Measurements from ENCODE around the gene C1orf232. TPM values are rescaled to one million over a fixed set of nuclear protein-coding genes. Genes with fewer than 3 reads are reported as not detected.

Gene C1orf232
- total RNA-seq, 2 experiments from 2014 or later: not detected

GRCh38 chr1:26160527-26161414, 8.0 kb downstream of the C1orf232 start:
- no peaks in the 10 kb centered on the region for H3K9me3 Mint-ChIP-seq
- no peaks in the 10 kb centered on the region for H3K36me3 Mint-ChIP-seq (ENCODE audit: low read depth)
- CTCF ChIA-PET: interaction anchor here (0.7 to 1.5 kb wide), 5 partner anchors 9 to 130 kb away, joined by 3 to 5 read pairs (median 4); partner anchors contain the start of genes CEP85 and ZNF593
- no peak overlapping the region for H3K27ac Mint-ChIP-seq
- no peak for DNase-seq
- POLR2A ChIA-PET: no interaction called here
- peaks cover 25% of the 10 kb centered on the region for H3K4me1 Mint-ChIP-seq
- H3K27me3 Mint-ChIP-seq: peaks cover 51% of the 10 kb centered on the region
- no peak overlapping the region for H3K4me3 Mint-ChIP-seq

GRCh38 chr1:26159743-26160039, 9.1 kb downstream of the C1orf232 start:
- H3K9me3 Mint-ChIP-seq: no peaks in the 10 kb centered on the region
- CTCF ChIA-PET: interaction anchor here (0.8 to 3.3 kb wide), 3 partner anchors 10 to 672 kb away, joined by 3 to 11 read pairs (median 4); partner anchors contain the start of genes C1orf232, CEP85 and ZNF593
- POLR2A ChIA-PET: no interaction called here
- H3K4me3 Mint-ChIP-seq: no peak overlapping the region
- DNase-seq: no peak
- no peaks in the 10 kb centered on the region for H3K36me3 Mint-ChIP-seq (ENCODE audit: low read depth)
- H3K27ac Mint-ChIP-seq: no peak overlapping the region
- H3K4me1 Mint-ChIP-seq: peaks cover 15% of the 10 kb centered on the region
- H3K27me3 Mint-ChIP-seq: peaks cover 58% of the 10 kb centered on the region

GRCh38 chr1:26158908-26159742, 9.6 kb downstream of the C1orf232 start, which contains the start of gene FAM110D:
Gene FAM110D (plus strand): TSS chr1:26159079. CDS start chr1:26161292, 2,213 bp downstream.
- peaks cover 58% of the 10 kb centered on the region for H3K27me3 Mint-ChIP-seq
- CTCF ChIA-PET: interaction anchor here (0.8 to 3.3 kb wide), 2 partner anchors 11 to 673 kb away, joined by 3 to 11 read pairs; partner anchors contain the start of genes C1orf232 and ZNF593

GRCh38 chr1:26158271-26158907, 10.4 kb downstream of the C1orf232 start:
- H3K4me1 Mint-ChIP-seq: peaks cover 7% of the 10 kb centered on the region
- POLR2A ChIA-PET: no interaction called here
- no peak overlapping the region for H3K27ac Mint-ChIP-seq
- no peak for DNase-seq
- H3K9me3 Mint-ChIP-seq: no peaks in the 10 kb centered on the region
- no peaks in the 10 kb centered on the region for H3K36me3 Mint-ChIP-seq (ENCODE audit: low read depth)
- CTCF ChIA-PET: interaction anchor here (1.0 to 3.3 kb wide), 3 partner anchors 11 to 117 kb away, joined by 3 to 11 read pairs (median 3); partner anchors contain the start of genes C1orf232 and ZNF593
- H3K27me3 Mint-ChIP-seq: peaks cover 59% of the 10 kb centered on the region
- no peak overlapping the region for H3K4me3 Mint-ChIP-seq

More at GRCh38 chr1:26158908-26159742, 9.6 kb downstream of the C1orf232 start, which contains the start of gene FAM110D:
- H3K9me3 Mint-ChIP-seq: no peaks in the 10 kb centered on the region
- H3K4me1 Mint-ChIP-seq: peaks cover 12% of the 10 kb centered on the region
- no peak within 1 kb of the TSS for H3K27ac Mint-ChIP-seq
- H3K36me3 Mint-ChIP-seq (ENCODE audit: low read depth): no peaks in the 10 kb centered on the region
- H3K4me3 Mint-ChIP-seq: no peak within 1 kb of the TSS
- POLR2A ChIA-PET: no interaction called here
- DNase-seq: no peak

- Mint-ChIP-seq H3K4me3 (no peak overlapping the region), H3K36me3 (ENCODE audit: low read depth) (no peaks in the 10 kb centered on the region), H3K9me3 (no peaks in the 10 kb centered on the region), H3K4me1 (peaks cover 3% of the 10 kb centered on the region), H3K27ac (no peak overlapping the region), H3K27me3 (peaks cover 54% of the 10 kb centered on the region)
- ChIA-PET POLR2A (interaction anchor here (0.6 kb wide), 1 partner anchor 87 kb away, joined by 5 read pairs; no protein-coding TSS in a partner anchor), CTCF (interaction anchor here (1.0 to 4.0 kb wide), 6 partner anchors 12 to 261 kb away, joined by 4 to 21 read pairs (median 6); partner anchors contain the start of genes C1orf232, SH3BGRL3 and ZNF593)
- no peak for DNase-seq
Measured at GRCh38 chr1:26156285-26157038, 12.3 kb downstream of the C1orf232 start.

GRCh38 chr1:26155370-26156284, 13.1 kb downstream of the C1orf232 start:
- no peak overlapping the region for H3K27ac Mint-ChIP-seq
- H3K4me3 Mint-ChIP-seq: no peak overlapping the region
- peaks cover 3% of the 10 kb centered on the region for H3K4me1 Mint-ChIP-seq
- H3K36me3 Mint-ChIP-seq (ENCODE audit: low read depth): no peaks in the 10 kb centered on the region
- H3K9me3 Mint-ChIP-seq: no peaks in the 10 kb centered on the region
- CTCF ChIA-PET: interaction anchor here (0.7 to 4.0 kb wide), 6 partner anchors 11 to 261 kb away, joined by 3 to 21 read pairs (median 5); partner anchors contain the start of genes SH3BGRL3 and ZNF593
- POLR2A ChIA-PET: interaction anchor here (0.6 kb wide), 1 partner anchor 119 kb away, joined by 3 read pairs; no protein-coding TSS in a partner anchor
- peaks cover 51% of the 10 kb centered on the region for H3K27me3 Mint-ChIP-seq
- DNase-seq: no peak

GRCh38 chr1:26154750-26155149, 14.0 kb downstream of the C1orf232 start:
- POLR2A ChIA-PET: interaction anchor here (0.6 kb wide), 1 partner anchor 120 kb away, joined by 3 read pairs; no protein-coding TSS in a partner anchor
- Mint-ChIP-seq H3K36me3 (ENCODE audit: low read depth) (no peaks in the 10 kb centered on the region), H3K27ac (no peak overlapping the region), H3K27me3 (peaks cover 55% of the 10 kb centered on the region), H3K9me3 (no peaks in the 10 kb centered on the region), H3K4me3 (no peak overlapping the region), H3K4me1 (peaks cover 3% of the 10 kb centered on the region)
- CTCF ChIA-PET: interaction anchor here (0.6 to 4.0 kb wide), 6 partner anchors 10 to 262 kb away, joined by 3 to 21 read pairs (median 4); partner anchors contain the start of gene ZNF593
- no peak for DNase-seq

GRCh38 chr1:26153966-26154532, 14.7 kb downstream of the C1orf232 start:
- Mint-ChIP-seq H3K36me3 (ENCODE audit: low read depth) (no peaks in the 10 kb centered on the region), H3K4me1 (peaks cover 3% of the 10 kb centered on the region), H3K4me3 (no peak overlapping the region), H3K27ac (no peak overlapping the region), H3K9me3 (no peaks in the 10 kb centered on the region), H3K27me3 (peaks cover 52% of the 10 kb centered on the region)
- no peak for DNase-seq
- CTCF ChIA-PET: interaction anchor here (4.0 kb wide), 1 partner anchor 10 kb away, joined by 21 read pairs; no protein-coding TSS in a partner anchor
- POLR2A ChIA-PET: no interaction called here

- CTCF ChIA-PET: interaction anchor here (0.6 to 0.7 kb wide), 2 partner anchors 40 to 46 kb away, joined by 3 read pairs; no protein-coding TSS in a partner anchor
- no peaks in the 10 kb centered on the region for H3K36me3 Mint-ChIP-seq (ENCODE audit: low read depth)
- peaks cover 31% of the 10 kb centered on the region for H3K27me3 Mint-ChIP-seq
- H3K27ac Mint-ChIP-seq: no peak overlapping the region
- no peaks in the 10 kb centered on the region for H3K9me3 Mint-ChIP-seq
- POLR2A ChIA-PET: no interaction called here
- DNase-seq: no peak
- no peak overlapping the region for H3K4me3 Mint-ChIP-seq
- H3K4me1 Mint-ChIP-seq: peaks cover 2% of the 10 kb centered on the region
Measured at GRCh38 chr1:26148887-26149286, 19.9 kb downstream of the C1orf232 start.

- Mint-ChIP-seq H3K9me3 (no peaks in the 10 kb centered on the region), H3K4me3 (no peak overlapping the region), H3K27ac (no peak overlapping the region), H3K4me1 (peaks cover 2% of the 10 kb centered on the region), H3K36me3 (ENCODE audit: low read depth) (no peaks in the 10 kb centered on the region), H3K27me3 (peaks cover 21% of the 10 kb centered on the region)
- ChIA-PET POLR2A (no interaction called here), CTCF (interaction anchor here (0.6 to 3.5 kb wide), 14 partner anchors 18 to 486 kb away, joined by 3 to 44 read pairs (median 6); partner anchors contain the start of gene ZNF593)
- no peak for DNase-seq
Measured at GRCh38 chr1:26145960-26146294, 22.8 kb downstream of the C1orf232 start.
